Activated T-helper 2 cell treated with anti-CD3 and anti-CD28 coated beads, Interferon-gamma antibody, Interleukin-2, Interleukin-4, amounts not matched to agents 10 μg/mL and 5 μg/mL and 100 μg/mL, durations not matched to agents 14 hours and 24 hours and 36 hours (primary cell): ENCODE results near the gene MYZAP. TPM values are rescaled to one million over a fixed set of nuclear protein-coding genes. Genes with fewer than 3 reads are reported as not detected.
"Not testable (repeated sequence)": the region's sequence is repeated elsewhere in the genome, so short reads cannot be mapped to it uniquely, and the experiment has no call there.

Experiments used
- DNase-seq: peaks from one replicate; pipeline ENCODE4 v3.0.0; 2021; ENCODE audit warnings: low spot score
- H3K27ac Mint-ChIP-seq: one replicate; pipeline ENCODE4 v1.8.0; 2021; ENCODE audit warnings: mixed read lengths
- H3K27me3 Mint-ChIP-seq: one replicate; pipeline ENCODE4 v1.8.0; 2021; ENCODE audit warnings: low read depth, mixed read lengths
- H3K36me3 Mint-ChIP-seq: one replicate; pipeline ENCODE4 v1.8.0; 2021; ENCODE audit warnings: low read depth, mixed read lengths
- H3K4me1 Mint-ChIP-seq: one replicate; pipeline ENCODE4 v1.8.0; 2021; ENCODE audit warnings: low read depth, mixed read lengths
- H3K4me3 Mint-ChIP-seq: one replicate; pipeline ENCODE4 v1.8.0; 2021; ENCODE audit warnings: low read depth, mild to moderate bottlenecking, moderate library complexity, mixed read lengths
- H3K9me3 Mint-ChIP-seq: one replicate; pipeline ENCODE4 v1.8.0; 2021; ENCODE audit warnings: mixed read lengths
- intact Hi-C: fragments of 100-400 bp; cut with micrococcal nuclease; formaldehyde crosslinking; loops from one replicate; pipeline ENCODE4 v1.15.1; 2023
- total RNA-seq: library from RNA; stranded (reverse); gene quantifications from 2 replicates; pipeline ENCODE4 v1.2.3, GENCODE V29; 2022

The MYZAP gene
- total RNA-seq, 1 donor from 2014 or later, result not detected

DNA sequence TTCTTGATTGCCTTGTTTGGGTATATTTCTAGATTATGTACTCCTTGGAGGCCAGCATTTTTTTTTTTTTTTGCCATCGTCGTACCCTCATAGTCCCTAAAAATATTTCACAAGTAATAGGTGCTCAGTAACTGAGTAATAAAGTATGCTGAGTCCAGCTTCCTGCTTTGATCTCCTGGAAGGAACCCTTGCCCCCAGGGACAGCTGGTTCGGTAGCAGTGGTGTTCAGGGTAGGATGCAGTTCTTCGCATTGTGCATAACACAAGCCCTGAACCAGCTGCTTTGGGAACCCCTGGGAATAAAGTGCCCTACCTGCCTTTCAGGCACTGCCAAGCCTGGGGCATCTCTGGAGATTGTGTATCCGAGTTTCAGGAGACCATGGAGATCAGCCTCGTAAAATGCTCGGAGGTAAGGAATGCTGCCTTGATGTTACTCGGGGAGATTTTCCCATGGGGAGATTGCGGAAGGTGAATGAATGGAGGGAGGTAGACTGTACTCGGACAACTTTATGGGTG, 7.6 kb downstream of the MYZAP start:
- no peaks in the 10 kb centered on the region for H3K36me3 Mint-ChIP-seq
- peaks cover 6% of the 10 kb centered on the region for H3K27me3 Mint-ChIP-seq
- intact Hi-C loops, result no loop called here
- no peaks in the 10 kb centered on the region for H3K4me1 Mint-ChIP-seq
- no peaks in the 10 kb centered on the region for H3K9me3 Mint-ChIP-seq
- no peak for DNase-seq
- no peak overlapping the region for H3K27ac Mint-ChIP-seq
- no peak overlapping the region for H3K4me3 Mint-ChIP-seq

DNA sequence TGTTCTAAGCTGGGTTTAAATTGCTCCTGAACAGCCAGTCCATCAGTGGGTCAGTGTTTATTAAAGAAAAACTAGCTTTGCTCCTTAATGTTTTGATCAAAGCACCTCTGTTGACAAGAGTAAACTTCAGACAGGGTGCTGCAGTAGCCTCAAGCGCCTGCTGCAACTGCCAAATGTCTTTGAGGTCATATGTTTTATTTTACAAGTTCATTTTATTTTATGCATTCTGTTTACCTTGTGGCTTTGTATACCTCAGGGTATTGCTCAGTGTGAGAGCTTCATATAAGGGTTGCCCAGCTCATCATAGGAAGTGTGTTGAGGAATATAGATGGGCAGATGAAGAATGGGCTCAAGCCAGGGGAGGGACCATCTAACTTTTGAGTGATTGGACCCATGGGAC, 8.5 kb downstream of the MYZAP start:
- Mint-ChIP-seq H3K27ac (no peak overlapping the region), H3K4me3 (no peak overlapping the region), H3K27me3 (peaks cover 6% of the 10 kb centered on the region), H3K9me3 (no peaks in the 10 kb centered on the region), H3K36me3 (no peaks in the 10 kb centered on the region), H3K4me1 (no peaks in the 10 kb centered on the region)
- no peak for DNase-seq
- intact Hi-C loops, result no loop called here

DNA sequence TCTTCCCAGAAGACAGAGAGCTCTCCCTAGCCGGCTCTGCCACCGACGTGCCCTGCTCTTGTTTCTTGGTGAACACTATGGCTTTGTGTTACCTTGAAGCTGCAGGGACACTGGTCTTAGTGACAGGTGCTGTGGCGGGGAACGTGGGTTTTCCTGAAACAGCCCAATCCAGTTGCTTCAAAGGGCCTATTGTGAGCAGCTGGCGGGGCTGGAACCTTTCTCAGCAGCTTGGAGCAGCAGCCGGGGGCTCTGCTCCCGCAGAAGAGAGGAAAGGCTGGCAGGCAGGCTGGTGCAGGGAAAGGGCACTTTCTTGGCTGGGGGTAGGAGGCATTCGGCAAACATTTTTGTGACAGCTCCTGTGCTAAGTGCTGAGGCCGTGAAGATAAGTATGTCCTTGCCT, 12.8 kb downstream of the MYZAP start:
- Mint-ChIP-seq H3K36me3 (no peaks in the 10 kb centered on the region), H3K9me3 (no peaks in the 10 kb centered on the region), H3K27me3 (peaks cover 6% of the 10 kb centered on the region), H3K27ac (no peak overlapping the region), H3K4me3 (no peak overlapping the region), H3K4me1 (no peaks in the 10 kb centered on the region)
- intact Hi-C loops, result no loop called here
- no peak for DNase-seq

DNA sequence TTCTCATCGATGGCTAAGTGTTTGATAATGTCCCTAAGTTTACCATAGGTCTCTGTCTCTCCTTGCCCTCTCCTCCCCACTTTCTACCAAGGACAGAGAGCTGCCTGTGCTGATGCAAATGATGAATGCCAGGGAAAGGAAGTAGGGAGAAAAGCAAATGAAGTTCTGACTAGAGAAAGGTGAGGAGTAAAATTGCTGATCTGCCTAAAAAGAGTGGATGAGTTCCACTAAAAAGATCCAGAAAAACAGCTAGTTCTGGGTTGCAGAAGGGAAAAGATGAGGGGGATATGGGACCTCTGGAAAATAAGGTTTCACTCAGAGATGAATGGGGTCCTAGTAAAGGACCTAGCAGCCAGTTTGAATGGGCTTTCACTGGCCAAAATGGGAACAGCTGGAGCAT, 13.8 kb downstream of the MYZAP start:
- H3K9me3 Mint-ChIP-seq, result no peaks in the 10 kb centered on the region
- peaks cover 6% of the 10 kb centered on the region for H3K27me3 Mint-ChIP-seq
- no peak overlapping the region for H3K4me3 Mint-ChIP-seq
- no peak overlapping the region for H3K27ac Mint-ChIP-seq
- no peaks in the 10 kb centered on the region for H3K4me1 Mint-ChIP-seq
- intact Hi-C loops, result no loop called here
- DNase-seq, result no peak
- H3K36me3 Mint-ChIP-seq, result no peaks in the 10 kb centered on the region

DNA sequence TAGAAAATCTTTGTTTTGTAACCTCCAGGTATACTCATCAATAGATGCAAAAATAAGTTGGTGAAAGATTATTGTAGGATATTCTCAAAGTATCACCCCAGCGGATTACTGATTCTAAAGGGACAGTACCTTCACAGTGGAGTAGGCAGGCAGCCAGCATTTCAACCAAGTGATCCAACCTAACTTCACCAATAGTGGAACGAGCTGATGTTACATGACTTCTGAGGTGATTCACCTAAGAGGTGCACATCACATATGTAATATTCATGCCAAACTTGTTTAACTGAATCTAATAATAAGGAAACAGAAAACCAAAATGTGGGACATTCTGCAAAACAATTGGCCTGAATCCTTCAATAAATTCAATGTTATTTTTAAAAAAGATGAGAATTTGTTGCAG, 14.3 kb downstream of the MYZAP start:
- H3K4me1 Mint-ChIP-seq, result no peaks in the 10 kb centered on the region
- H3K27ac Mint-ChIP-seq, result no peak overlapping the region
- intact Hi-C loops, result no loop called here
- no peaks in the 10 kb centered on the region for H3K36me3 Mint-ChIP-seq
- no peak overlapping the region for H3K4me3 Mint-ChIP-seq
- H3K9me3 Mint-ChIP-seq, result no peaks in the 10 kb centered on the region
- no peak for DNase-seq
- peaks cover 6% of the 10 kb centered on the region for H3K27me3 Mint-ChIP-seq

DNA sequence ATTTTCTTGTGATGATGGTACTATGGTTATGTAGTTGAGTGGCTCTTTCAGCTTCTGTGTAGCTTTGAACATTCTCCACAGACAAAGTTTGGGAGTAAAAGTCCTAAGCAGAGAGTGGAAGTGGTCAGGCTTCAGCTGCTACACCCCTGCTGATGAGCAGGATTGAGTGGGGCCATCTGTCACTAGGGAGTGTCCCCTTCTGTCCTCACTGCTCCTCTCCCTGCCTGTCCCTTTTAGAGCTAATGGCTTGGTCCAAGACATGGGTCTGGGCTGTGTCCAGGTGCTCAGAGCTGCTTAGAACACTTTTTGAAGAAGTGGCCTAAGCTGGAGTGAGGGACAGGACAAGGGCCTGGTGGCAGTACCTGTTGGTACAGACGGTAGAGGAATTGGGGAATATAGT, 15.1 kb downstream of the MYZAP start:
- H3K27ac Mint-ChIP-seq, result no peak overlapping the region
- H3K9me3 Mint-ChIP-seq, result no peaks in the 10 kb centered on the region
- no peak for DNase-seq
- no peaks in the 10 kb centered on the region for H3K4me1 Mint-ChIP-seq
- intact Hi-C loops, result no loop called here
- no peaks in the 10 kb centered on the region for H3K36me3 Mint-ChIP-seq
- H3K27me3 Mint-ChIP-seq, result peaks cover 2% of the 10 kb centered on the region
- H3K4me3 Mint-ChIP-seq, result no peak overlapping the region

DNA sequence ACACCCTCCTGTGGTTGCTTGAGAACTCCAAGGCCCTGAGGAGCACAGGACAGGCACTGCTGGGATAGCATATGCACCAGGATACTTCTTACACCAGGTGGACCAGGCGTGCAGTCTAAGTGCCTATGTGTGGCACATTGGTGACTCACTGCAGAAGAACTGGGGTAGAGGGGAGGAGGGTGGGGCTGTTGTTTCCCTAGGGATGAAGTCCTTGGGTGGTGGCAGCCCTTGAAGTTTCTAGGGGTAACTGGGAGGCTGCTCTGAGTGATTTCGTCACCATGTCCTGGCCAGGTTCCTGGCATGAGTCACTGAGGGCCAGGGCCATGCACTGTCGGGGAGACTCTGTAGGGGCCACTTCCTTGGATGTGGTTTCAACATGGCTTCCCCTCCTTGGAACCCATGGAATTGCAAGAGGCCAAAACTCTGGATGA, 15.9 kb downstream of the MYZAP start:
- H3K9me3 Mint-ChIP-seq, result no peaks in the 10 kb centered on the region
- H3K4me1 Mint-ChIP-seq, result no peaks in the 10 kb centered on the region
- no peak for DNase-seq
- H3K4me3 Mint-ChIP-seq, result no peak overlapping the region
- H3K27ac Mint-ChIP-seq, result no peak overlapping the region
- H3K36me3 Mint-ChIP-seq, result no peaks in the 10 kb centered on the region
- peaks cover 2% of the 10 kb centered on the region for H3K27me3 Mint-ChIP-seq
- intact Hi-C loops, result no loop called here

DNA sequence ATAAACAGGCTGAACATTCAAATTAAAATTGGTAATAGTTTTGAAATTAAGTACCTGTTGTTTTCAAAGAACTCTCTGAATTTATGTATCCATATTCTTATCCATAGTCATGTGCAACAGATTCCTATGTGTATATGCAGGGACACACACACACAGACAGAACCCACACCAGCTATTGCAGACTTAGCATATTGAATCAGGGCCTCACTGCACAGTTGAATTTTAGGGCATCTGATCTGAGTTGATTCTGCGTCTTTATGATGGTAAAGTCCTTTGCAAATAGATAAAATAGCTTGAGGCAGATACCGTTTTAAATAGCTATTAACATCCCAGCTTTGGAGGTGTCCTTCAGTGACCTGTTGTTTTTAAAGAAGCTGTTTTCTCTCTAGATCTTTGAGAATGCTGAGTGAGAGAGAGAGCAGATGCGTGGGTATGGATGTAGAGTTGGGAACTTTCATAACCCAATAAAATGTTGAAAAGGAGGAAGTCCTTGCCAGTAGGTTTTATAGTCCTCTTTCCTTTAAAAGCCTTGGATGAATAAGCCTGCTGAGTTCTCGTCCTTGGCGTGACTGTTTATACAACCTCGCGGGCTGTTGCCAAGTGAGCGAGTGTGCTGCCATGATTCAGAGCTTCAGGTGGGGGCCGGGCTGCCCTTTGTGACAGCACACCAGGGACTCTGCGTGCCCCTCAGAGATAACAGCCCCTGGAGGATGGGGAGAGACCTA, 18.3 kb downstream of the MYZAP start:
- Mint-ChIP-seq H3K27ac (no peak overlapping the region), H3K27me3 (peaks cover 4% of the 10 kb centered on the region), H3K4me1 (no peaks in the 10 kb centered on the region), H3K36me3 (no peaks in the 10 kb centered on the region), H3K9me3 (no peaks in the 10 kb centered on the region), H3K4me3 (no peak overlapping the region)
- intact Hi-C loops, result no loop called here
- no peak for DNase-seq

DNA sequence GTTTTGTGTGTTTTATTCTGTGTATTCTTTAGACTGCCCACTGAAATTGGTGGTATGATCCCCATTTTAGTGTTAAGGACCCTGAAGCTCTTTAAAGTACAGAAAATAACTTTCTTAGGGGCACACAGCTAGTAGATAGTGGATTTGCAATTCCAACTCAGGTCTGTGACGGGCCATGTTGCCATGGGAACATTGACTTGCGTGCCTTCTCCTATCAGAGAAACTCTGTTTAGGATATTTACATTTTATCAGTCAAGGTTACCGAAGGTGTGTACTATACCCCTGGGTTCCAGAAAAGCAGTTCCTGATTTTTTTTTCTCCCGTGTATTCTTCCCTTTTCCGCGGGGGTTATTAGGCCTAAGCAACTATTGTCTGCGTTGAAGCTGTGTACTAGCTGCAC, 19.4 kb downstream of the MYZAP start:
- Mint-ChIP-seq H3K9me3 (no peaks in the 10 kb centered on the region), H3K4me1 (no peaks in the 10 kb centered on the region), H3K27ac (no peak overlapping the region), H3K4me3 (no peak overlapping the region), H3K36me3 (no peaks in the 10 kb centered on the region), H3K27me3 (peaks cover 4% of the 10 kb centered on the region)
- DNase-seq, result no peak
- intact Hi-C loops, result no loop called here

DNA sequence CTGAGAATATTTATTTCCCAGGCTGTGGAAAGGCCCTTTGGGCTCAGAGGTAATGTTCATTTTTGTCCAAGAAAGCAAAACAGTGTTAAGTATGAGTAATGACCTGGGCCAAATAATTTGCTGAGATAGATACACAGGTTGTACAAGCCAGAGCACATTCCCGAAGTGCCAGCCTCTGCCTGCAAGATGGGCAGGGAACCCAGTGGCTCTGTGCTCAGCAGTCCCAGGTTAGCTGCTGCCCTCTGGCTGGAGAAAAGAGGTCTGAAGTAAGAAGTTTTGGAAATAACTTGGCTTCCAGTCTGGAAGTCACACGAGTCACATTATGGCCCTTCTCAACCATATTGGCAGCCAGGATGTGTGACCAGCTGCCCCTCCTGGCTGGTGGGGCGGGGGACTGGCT, 20.2 kb downstream of the MYZAP start:
- Mint-ChIP-seq H3K36me3 (no peaks in the 10 kb centered on the region), H3K27ac (no peak overlapping the region), H3K27me3 (peaks cover 4% of the 10 kb centered on the region), H3K4me3 (no peak overlapping the region), H3K4me1 (no peaks in the 10 kb centered on the region), H3K9me3 (no peaks in the 10 kb centered on the region)
- DNase-seq, result no peak
- intact Hi-C loops, result no loop called here

DNA sequence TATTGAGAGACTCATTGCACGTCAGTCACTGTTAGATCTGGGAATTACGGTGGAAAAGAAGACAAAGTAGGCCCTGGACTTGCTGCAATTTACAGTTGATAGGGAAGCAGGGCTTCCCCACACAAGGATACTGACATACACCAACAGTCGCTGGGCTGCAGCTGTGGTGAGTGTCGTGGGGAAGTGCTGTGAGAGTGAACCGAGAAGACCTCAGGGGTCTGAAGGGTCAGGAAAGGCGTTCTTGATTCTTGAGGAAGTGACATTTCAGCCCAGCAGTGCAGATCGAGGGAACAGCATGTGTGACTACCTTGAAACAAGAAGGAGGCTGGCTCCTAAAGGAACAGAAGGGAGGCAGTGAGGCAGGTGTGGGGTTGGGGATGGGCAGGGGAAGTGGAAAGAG, 22.5 kb downstream of the MYZAP start:
- intact Hi-C loops, result no loop called here
- peaks cover 4% of the 10 kb centered on the region for H3K27me3 Mint-ChIP-seq
- DNase-seq, result no peak
- no peaks in the 10 kb centered on the region for H3K4me1 Mint-ChIP-seq
- H3K27ac Mint-ChIP-seq, result no peak overlapping the region
- H3K9me3 Mint-ChIP-seq, result no peaks in the 10 kb centered on the region
- H3K4me3 Mint-ChIP-seq, result no peak overlapping the region
- H3K36me3 Mint-ChIP-seq, result no peaks in the 10 kb centered on the region

DNA sequence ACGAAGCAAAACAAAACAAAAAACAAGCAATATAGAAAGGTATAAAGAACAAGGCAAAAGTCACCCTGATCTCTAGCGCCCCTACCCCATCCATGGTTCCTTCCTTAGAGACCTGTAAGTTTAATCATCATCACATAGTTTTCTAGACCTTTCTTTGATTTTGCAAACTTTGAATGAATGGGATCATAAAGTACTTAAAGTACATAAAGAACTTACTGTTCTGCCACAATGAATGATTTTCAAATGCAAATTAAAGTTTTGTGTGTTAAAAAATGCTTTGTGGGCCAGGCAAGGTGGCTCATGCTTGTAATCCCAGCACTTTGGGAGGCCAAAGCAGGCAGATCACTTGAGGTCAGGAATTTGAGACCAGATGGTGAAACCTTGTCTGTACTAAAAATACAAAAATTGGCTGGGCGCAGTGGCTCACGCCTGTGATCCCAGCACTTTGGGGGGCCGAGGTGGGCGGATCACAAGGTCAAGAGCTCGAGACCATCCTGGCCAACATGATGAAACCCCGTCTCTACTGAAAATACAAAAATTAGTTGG, 24.3 kb downstream of the MYZAP start:
- H3K36me3 Mint-ChIP-seq, H3K9me3 Mint-ChIP-seq, H3K27ac Mint-ChIP-seq, DNase-seq, intact Hi-C loops, H3K4me1 Mint-ChIP-seq, H3K4me3 Mint-ChIP-seq, H3K27me3 Mint-ChIP-seq: not testable (repeated sequence)

DNA sequence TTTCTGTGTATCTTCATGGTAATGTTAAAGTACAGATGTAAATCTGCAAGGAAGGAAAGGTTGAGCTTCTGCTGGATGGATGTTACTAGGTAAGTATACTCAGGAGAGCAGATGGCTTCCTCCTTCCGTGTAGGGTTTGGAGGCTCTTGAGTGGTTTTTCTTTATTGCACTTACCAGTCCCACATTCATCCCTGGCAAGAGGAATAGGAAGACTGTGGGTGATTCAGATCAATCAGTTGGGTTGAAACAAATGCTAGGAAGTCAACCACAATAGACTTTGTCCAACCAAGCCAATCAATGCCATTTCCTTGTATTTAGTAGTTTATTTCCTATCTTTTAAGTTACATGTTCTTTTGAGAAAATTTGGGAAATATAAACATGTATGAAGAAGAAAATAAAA, 26.6 kb downstream of the MYZAP start:
- intact Hi-C loops, result no loop called here
- Mint-ChIP-seq H3K4me1 (no peaks in the 10 kb centered on the region), H3K9me3 (no peaks in the 10 kb centered on the region), H3K27ac (no peak overlapping the region), H3K4me3 (no peak overlapping the region), H3K27me3 (peaks cover 6% of the 10 kb centered on the region), H3K36me3 (no peaks in the 10 kb centered on the region)
- no peak for DNase-seq
